D721Med (cell line): ENCODE measurements around the gene FDXR.

ENCODE experiments used
- DNase-seq: peaks from one replicate; pipeline ENCODE4 v3.0.0; 2011; ENCODE audit warnings: low spot score; ENCODE audit not compliant: insufficient read length
- FAIRE-seq: peaks from 2 replicates; lab custom pipeline; 2011; peaks lifted over from hg19 to GRCh38; lab: Jason Lieb, UNC
- CTCF ChIP-seq: IDR thresholded peaks from 2 replicates; pipeline ENCODE4 v1.5.1; 2012; ENCODE audit warnings: mild to moderate bottlenecking, control low read depth; ENCODE audit not compliant: insufficient read depth; ENCODE audit errors: missing control alignments

The FDXR gene

DNA sequence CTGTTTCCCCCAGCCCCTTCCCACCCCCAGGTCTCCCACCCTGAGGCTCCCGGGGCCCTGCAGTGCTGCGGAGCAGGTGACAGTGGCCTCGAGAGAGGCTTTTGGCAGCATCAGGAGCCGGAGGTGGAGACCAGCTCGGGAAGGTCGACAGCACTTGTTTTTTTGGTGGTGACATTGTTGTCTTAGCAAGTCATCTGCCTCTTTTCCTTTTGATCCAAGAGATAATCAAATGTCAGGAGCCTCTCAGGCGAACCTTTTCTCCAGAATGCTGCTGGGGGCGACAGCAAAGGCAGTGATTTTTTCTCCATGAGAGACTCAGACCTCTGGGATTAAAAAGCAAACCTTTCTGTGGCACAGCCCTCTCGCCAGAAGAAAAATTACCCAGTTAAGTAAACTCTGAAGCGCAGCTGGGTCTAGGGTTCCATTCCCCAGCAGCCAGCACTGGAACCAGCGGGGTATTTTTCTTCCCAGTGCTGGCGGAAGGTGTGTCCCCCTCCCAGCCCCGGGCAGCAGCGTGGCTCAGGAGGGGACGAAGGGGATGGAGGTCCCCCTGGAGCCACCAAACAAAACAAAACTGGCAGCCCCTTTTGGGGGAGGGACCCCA is 50.4 kb downstream of the FDXR start:
- FAIRE-seq = no peak
- TF ChIP-seq CTCF = no peak
- no peak for DNase-seq

DNA sequence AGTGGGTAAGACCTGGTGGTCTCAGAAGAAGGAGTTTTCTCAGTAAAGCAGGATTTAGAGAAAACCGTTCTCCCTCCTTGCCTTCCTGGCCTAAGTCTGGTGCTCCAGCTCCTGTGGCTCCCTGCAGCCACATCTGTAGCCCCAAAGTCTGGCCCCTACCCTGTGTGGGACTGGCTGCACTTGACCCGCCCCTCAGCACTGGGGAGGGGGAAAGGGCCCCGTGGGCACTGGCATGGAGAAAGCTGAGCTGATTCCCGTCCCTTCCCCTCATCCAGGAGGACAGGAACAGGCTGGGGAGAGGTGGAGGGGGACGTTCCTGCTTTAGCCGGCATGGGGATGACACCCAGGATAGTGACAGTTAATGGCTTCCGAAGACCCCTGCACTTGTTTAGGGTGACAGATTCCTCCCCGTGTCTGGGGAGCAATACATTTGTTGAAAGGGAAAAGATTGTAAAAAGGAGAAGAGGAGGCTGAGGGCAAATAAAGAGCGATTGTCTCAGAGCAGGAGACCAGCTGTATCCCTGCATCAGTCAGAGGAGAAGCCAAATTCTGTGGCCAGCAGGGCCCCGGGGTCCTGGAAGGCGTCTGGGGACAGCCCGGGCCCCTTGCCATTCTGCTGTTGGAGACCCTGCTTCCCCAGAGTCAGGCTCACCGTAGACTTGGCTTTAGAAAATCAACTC is 51.0 kb downstream of the FDXR start:
- FAIRE-seq (no peak), DNase-seq (no peak)
- TF ChIP-seq CTCF = no peak

- FAIRE-seq (no peak), DNase-seq (no peak)
- TF ChIP-seq CTCF = no peak
Measured at GRCh38 chr17:74819801-74820436, 52.9 kb downstream of the FDXR start.

GRCh38 chr17:74818291-74818938 is 54.4 kb downstream of the FDXR start:
- FAIRE-seq (no peak), DNase-seq (no peak)
- TF ChIP-seq CTCF = no peak

DNA sequence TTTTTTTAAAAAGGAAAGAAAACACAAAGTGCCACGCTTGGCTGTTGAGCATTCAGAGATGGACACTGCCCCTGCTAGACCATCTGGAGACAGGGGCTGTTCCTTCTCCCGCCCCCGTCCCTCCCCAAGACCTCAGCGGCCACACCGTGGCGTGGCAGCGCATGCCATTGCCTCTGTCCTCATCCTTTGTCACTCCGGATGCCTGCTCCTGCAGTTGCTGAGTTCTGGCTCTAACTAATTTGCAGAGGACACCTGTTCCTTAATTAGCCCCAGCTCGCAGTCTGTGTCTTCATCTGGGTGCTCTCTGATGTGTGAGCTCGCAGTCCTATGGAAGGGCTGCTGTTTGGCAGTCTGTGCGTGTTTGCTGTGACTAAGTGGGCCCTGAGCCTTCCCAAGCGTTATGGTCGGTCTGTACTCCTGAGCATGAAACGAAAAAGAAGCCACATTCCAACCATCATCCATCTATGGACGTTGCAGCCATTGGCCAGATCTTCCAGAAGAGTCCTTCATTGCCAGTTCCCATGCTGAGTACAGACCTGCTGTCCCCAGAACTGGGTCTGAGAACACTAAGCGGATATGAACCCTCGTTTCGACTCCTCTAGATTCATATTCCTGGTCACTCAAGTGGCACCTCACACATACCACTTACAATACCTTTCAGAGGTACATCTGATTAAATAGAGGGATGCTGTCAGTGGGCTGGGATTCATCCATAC is 55.7 kb downstream of the FDXR start:
- FAIRE-seq = no peak
- TF ChIP-seq CTCF = no peak
- DNase-seq = no peak

- peak; percentile 39 for TF ChIP-seq CTCF
- DNase-seq (no peak), FAIRE-seq (no peak)
Measured at GRCh38 chr17:74815550-74816370, 57.0 kb downstream of the FDXR start.
